Stimulated activated CD4-positive, alpha-beta T cell treated with anti-CD3 and anti-CD28 coated beads, Interleukin-2, amount 100 ng/mL, for 4 hours (primary cell): Measurements from ENCODE around the gene SPACA5.
"Not testable (repeated sequence)": the region's sequence is repeated elsewhere in the genome, so short reads cannot be mapped to it uniquely, and the experiment has no call there.

Source experiments
- DNase-seq: peaks from one replicate; pipeline ENCODE4 v3.0.0-alpha.2; 2020; ENCODE audit warnings: low read depth

SPACA5 gene

GRCh38 chrX:48006688-48007087 is at the start of gene SPACA5:
Gene SPACA5 (plus strand): TSS chrX:48006988. CDS start chrX:48007803, 815 bp downstream.
- not testable (repeated sequence) for DNase-seq

- not testable (repeated sequence) for DNase-seq
Measured at GRCh38 chrX:47958206-47958605, 48.6 kb upstream of the SPACA5 start.

GRCh38 chrX:47958761-47959342 is 47.9 kb upstream of the SPACA5 start:
- peak; percentile 3 for DNase-seq

DNA sequence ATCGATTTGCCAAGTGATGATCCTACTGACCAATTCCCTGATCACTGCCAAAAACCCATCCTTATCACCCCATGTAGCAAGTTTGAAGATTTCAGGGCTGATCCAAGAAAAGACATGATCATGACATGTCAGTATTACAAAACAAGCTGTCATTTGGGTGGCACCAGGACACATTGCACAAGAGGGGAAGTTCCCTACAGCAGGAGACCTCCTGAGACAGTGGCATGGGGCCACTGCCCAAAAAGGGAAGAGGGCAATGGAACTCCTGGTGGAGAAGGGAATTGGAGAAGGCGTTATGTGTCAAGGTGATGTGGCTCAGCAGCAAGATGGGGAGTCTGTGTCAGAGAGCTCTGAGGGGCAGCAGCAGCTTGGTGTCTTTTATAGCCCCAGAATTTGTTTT is 46.4 kb upstream of the SPACA5 start:
- DNase-seq: no peak

- not testable (repeated sequence) for DNase-seq
Measured at GRCh38 chrX:47961830-47962229, 45.0 kb upstream of the SPACA5 start.

DNA sequence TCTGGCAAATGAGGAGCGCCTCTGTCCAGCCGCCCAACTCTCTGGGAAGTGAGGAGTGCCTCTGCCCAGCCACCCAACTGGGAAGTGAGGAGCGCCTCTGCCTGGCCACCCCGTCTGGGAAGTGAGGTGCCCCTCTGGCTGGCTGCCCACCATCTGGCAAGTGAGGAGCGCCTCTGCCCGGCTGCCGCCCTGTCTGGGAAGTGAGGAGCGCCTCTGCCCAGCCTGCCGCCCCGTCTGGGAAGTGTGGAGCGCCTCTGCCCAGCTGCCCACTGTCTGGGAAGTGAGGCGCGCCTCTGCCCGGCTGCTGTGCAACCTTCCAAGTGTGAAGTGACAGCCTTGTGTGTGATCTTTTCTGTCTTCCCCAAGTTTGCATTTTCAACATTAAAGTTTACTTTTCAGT is 41.3 kb upstream of the SPACA5 start:
- DNase-seq: not testable (repeated sequence)

DNA sequence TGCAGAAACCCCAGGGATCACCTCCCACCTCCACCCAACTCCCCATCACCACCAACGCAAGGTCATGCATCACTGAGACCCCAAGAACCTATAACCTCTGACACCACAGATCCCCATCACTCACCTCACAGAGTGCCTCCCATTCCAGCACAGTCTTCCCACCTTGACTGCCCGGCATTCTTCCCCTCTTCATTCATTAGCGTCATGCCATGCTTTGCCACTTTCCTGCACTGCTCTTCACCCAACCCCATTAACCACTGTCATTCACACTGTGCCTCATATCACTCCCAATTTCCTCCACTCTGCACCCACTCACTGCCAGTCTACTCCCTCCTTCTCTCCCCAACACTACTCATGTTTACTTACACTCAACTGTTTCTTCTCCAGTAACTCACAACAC is 33.6 kb upstream of the SPACA5 start:
- DNase-seq: no peak

GRCh38 chrX:47976254-47977151 is 30.3 kb upstream of the SPACA5 start:
- no peak for DNase-seq

GRCh38 chrX:47991263-47992094 is 15.3 kb upstream of the SPACA5 start:
- no peak for DNase-seq

GRCh38 chrX:47992095-47992380 is 14.8 kb upstream of the SPACA5 start:
- no peak for DNase-seq

- no peak for DNase-seq
Measured at GRCh38 chrX:47992669-47993068, 14.1 kb upstream of the SPACA5 start.

DNA sequence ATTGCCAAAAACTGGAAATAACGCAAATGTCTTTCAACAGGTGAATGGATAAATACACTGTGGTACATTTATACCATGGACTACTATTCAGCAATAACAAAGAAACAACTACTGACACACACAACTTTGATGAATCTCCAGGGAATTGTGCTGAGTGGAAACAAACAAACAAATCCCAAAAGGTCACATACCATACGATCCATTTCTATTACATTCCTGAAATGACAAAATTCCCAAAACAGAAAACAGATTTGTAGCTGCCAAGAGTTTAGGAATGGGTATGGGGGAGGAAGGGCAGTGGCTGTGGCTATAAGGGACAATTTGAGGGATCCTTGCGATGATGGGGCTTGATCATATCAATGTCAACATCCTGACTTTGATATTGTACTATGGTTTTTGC is 5.5 kb upstream of the SPACA5 start:
- no peak for DNase-seq

DNA sequence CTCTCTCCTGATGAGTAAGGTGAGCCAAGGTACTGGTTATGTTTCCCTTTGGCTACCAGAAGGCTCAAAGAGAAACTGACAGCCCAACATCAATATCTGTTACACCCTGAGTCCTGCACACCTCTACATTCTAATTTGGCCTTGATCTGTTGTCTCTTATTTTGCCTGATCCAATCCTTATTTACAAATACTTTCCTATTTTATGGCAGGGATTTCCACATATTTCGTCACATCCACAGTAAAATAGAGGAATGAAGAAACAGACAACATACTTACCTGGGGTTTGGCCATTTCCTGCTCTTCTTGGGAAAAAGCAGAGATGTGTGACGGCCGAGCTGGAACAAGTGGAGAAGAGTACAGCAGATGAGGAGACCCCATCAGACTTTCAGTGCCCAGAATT is 4.5 kb upstream of the SPACA5 start:
- DNase-seq: no peak

- no peak for DNase-seq
Measured at GRCh38 chrX:48002929-48003328, 3.9 kb upstream of the SPACA5 start.

DNA sequence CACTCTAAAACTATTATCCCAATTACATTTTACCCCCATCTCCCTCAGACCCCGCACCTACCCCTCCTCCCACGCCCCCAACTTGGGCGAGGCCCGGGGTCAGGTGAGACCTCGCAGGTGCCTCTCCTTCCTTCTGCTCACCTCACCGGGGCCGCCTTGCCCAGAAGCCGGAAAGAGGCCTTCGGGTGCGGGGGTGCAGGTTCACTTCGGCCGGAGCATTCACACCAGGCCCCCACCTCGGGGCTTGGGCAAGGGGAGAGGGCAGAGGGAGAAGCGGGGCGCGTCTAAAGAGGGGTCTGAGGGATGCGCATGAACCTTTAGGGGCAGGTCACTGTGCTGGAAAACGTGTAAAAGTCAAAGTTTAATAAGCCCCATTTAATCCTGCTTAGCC is 3.4 kb upstream of the SPACA5 start:
- no peak for DNase-seq

DNA sequence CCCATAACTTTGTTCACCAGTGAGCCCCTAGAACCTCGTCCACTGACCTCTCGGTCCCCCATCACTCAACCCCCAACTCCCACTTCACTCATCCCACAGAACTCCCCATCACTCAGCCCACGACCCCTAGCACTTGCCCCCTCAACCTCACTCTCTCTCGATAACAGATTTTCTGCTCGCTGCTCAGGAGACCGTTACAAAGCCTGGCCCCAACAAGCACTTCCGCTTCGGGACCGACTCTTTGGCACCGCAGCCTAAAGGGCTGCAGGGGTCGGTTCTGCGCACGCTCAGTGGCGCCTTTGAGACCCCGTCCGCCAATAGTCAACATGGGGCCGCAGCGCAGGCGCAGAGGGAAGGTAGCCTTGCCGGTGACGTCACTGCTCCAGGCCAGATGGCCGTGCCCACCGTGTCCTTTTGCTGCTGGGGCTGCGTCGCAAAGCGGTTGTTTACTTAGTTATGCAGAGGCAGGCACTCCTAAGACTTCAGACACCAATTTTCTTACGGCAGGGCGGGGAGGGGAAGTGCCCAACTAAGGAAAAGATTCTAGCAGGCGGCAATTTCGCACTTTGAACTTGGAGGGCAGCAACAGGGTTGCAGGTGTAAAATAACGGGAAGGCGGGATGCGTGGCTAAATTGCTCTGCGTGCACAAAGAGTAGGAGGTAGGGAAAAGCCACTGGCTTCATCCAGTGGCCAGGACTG is 2.9 kb upstream of the SPACA5 start, which contains the start of gene ZNF182:
TSS of gene ZNF182 (minus strand) at position 232 of the 700 bp plus-strand sequence. CDS start 1,380 bp downstream, outside the sequence.
- peak; percentile 84 for DNase-seq

- not testable (repeated sequence) for DNase-seq
Measured at GRCh38 chrX:48009445-48009960, 2.7 kb downstream of the SPACA5 start.

DNA sequence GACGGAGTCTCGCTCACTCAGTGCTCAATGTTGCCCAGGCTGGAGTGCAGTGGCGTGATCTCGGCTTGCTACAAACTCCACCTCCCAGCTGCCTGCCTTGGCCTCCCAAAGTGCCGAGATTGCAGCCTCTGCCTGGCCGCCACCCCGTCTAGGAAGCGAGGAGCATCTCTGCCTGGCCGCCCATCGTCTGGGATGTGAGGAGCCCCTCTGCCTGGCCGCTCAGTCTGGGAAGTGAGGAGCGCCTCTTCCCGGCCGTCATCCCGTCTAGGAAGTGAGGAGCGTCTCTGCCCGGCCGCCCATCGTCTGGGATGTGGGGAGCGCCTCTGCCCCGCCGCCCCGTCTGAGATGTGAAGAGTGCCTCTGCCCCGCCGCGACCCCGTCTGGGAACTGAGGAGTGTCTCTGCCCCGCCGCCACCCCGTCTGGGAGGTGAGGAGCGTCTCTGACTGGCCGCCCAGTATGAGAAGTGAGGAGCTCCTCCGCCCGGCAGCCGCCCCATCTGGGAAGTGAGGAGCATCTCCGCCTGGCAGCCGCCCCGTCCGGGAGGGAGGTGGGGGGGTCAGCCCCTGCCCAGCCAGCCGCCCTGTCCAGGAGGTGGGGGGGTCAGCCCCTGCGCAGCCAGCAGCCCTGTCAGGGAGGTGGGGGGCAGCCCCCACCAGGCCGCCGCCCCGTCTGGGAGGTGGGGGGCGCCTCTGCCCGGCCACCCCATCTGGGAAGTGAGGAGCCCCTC is 10.0 kb downstream of the SPACA5 start:
- not testable (repeated sequence) for DNase-seq

- DNase-seq: not testable (repeated sequence)
Measured at GRCh38 chrX:48019892-48020291, 13.1 kb downstream of the SPACA5 start.

DNA sequence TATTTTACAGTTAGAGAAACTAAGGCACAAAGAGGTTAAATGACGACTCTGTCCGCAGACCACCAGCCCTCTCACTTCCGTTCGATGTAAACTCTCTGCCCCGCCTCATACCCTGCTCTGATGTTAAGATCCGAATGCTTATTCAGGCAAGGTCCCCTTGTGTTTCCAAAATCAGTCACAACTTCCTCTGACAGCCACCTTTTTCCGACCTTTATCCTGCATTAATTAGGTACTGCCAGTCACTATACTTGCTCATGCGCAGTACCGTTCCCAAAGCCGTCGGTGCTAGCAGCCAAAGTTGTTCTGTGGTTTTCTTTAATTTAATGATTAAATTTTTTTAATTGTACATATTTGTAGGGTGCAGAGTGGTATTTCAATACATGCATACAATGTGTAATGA is 13.7 kb downstream of the SPACA5 start:
- peak; percentile 28 for DNase-seq
